ENCODE data around the gene ZNG1A. TPM values are rescaled to one million over a fixed set of nuclear protein-coding genes. Genes with fewer than 3 reads are reported as not detected.
A peak's percentile ranks its signal among the peaks of the same experiment; 100 is the strongest.
"Not testable (repeated sequence)": the region's sequence is repeated elsewhere in the genome, so short reads cannot be mapped to it uniquely, and the experiment has no call there.

The ZNG1A gene
- total RNA-seq, 8 experiments from 2014 or later: 16.5 to 65.3 (median 32.2) TPM

GRCh38 chr9:99867-100266 is 79.0 kb downstream of the ZNG1A start:
- WGBS, 10 experiments: 60% methylated on average over 3 of the region's 6 CpGs; no CpG with 5 or more reads in 9 of the 10 experiments
- in situ Hi-C loops (cut with MboI; ENCODE audit: low pct_unique_long_range_greater_than_20kb in 2 of 9, low sequenced_read_pairs in 9 of 9, unreplicated experiment in 9 of 9); ATAC-seq (replicated peaks in 6 of 8); H3K27ac ChIP-seq; H3K4me3 ChIP-seq; H3K4me1 ChIP-seq (replicated peaks in 1 of 2): not testable (repeated sequence)

GRCh38 chr9:98775-99174 is 80.1 kb downstream of the ZNG1A start:
- H3K27ac ChIP-seq; ATAC-seq (replicated peaks in 6 of 8); in situ Hi-C loops (cut with MboI; ENCODE audit: low pct_unique_long_range_greater_than_20kb in 2 of 9, low sequenced_read_pairs in 9 of 9, unreplicated experiment in 9 of 9); H3K4me1 ChIP-seq (replicated peaks in 1 of 2); H3K4me3 ChIP-seq: not testable (repeated sequence)
- 17 to 80% methylated on average over 1 of the region's 3 CpGs; no CpG with 5 or more reads in 8 of the 10 experiments for WGBS, 10 experiments

GRCh38 chr9:94992-95391 is 83.9 kb downstream of the ZNG1A start:
- in situ Hi-C loops (cut with MboI; ENCODE audit: low pct_unique_long_range_greater_than_20kb in 2 of 9, low sequenced_read_pairs in 9 of 9, unreplicated experiment in 9 of 9); H3K27ac ChIP-seq; H3K4me3 ChIP-seq; H3K4me1 ChIP-seq (replicated peaks in 1 of 2): not testable (repeated sequence)
- peak in 1 of 8 experiments; percentile 51 for ATAC-seq (replicated peaks in 6 of 8)
- WGBS, 10 experiments: no CpG with 5 or more reads among the region's 4 CpGs

- no CpG with 5 or more reads among the region's 5 CpGs for WGBS, 10 experiments
- H3K27ac ChIP-seq; H3K4me3 ChIP-seq; in situ Hi-C loops (cut with MboI; ENCODE audit: low pct_unique_long_range_greater_than_20kb in 2 of 9, low sequenced_read_pairs in 9 of 9, unreplicated experiment in 9 of 9); H3K4me1 ChIP-seq (replicated peaks in 1 of 2): not testable (repeated sequence)
- peak in 2 of 8 experiments; percentile 81 to 90 for ATAC-seq (replicated peaks in 6 of 8)
Observed at GRCh38 chr9:94323-94722, 84.5 kb downstream of the ZNG1A start.

- in situ Hi-C loops (cut with MboI; ENCODE audit: low pct_unique_long_range_greater_than_20kb in 2 of 9, low sequenced_read_pairs in 9 of 9, unreplicated experiment in 9 of 9); H3K27ac ChIP-seq; H3K4me1 ChIP-seq (replicated peaks in 1 of 2); H3K4me3 ChIP-seq: not testable (repeated sequence)
- peak in 1 of 8 experiments; percentile 13 for ATAC-seq (replicated peaks in 6 of 8)
- no CpG with 5 or more reads among the region's 5 CpGs for WGBS, 10 experiments
Observed at GRCh38 chr9:93909-94308, 84.9 kb downstream of the ZNG1A start.

GRCh38 chr9:90851-91250 is 88.0 kb downstream of the ZNG1A start:
- WGBS, 10 experiments: 40% methylated on average over 1 of the region's 1 CpG; no CpG with 5 or more reads in 9 of the 10 experiments
- ATAC-seq (replicated peaks in 6 of 8); H3K4me3 ChIP-seq; H3K4me1 ChIP-seq (replicated peaks in 1 of 2); H3K27ac ChIP-seq; in situ Hi-C loops (cut with MboI; ENCODE audit: low pct_unique_long_range_greater_than_20kb in 2 of 9, low sequenced_read_pairs in 9 of 9, unreplicated experiment in 9 of 9): not testable (repeated sequence)

GRCh38 chr9:88396-89037 is 90.3 kb downstream of the ZNG1A start:
- ATAC-seq (replicated peaks in 6 of 8): peak; percentile 81 to 95 (median 89)
- H3K4me3 ChIP-seq; H3K27ac ChIP-seq; in situ Hi-C loops (cut with MboI; ENCODE audit: low pct_unique_long_range_greater_than_20kb in 2 of 9, low sequenced_read_pairs in 9 of 9, unreplicated experiment in 9 of 9); H3K4me1 ChIP-seq (replicated peaks in 1 of 2): not testable (repeated sequence)
- 0% methylated on average over 3 of the region's 11 CpGs; no CpG with 5 or more reads in 9 of the 10 experiments for WGBS, 10 experiments

GRCh38 chr9:87860-88259 is 91.0 kb downstream of the ZNG1A start:
- H3K4me1 ChIP-seq (replicated peaks in 1 of 2); in situ Hi-C loops (cut with MboI; ENCODE audit: low pct_unique_long_range_greater_than_20kb in 2 of 9, low sequenced_read_pairs in 9 of 9, unreplicated experiment in 9 of 9); H3K4me3 ChIP-seq; H3K27ac ChIP-seq: not testable (repeated sequence)
- peak in 1 of 8 experiments; percentile 38 for ATAC-seq (replicated peaks in 6 of 8)
- no CpG with 5 or more reads among the region's 6 CpGs for WGBS, 10 experiments

GRCh38 chr9:87105-87504 is 91.8 kb downstream of the ZNG1A start:
- WGBS, 10 experiments: no CpG with 5 or more reads among the region's 4 CpGs
- in situ Hi-C loops (cut with MboI; ENCODE audit: low pct_unique_long_range_greater_than_20kb in 2 of 9, low sequenced_read_pairs in 9 of 9, unreplicated experiment in 9 of 9); H3K27ac ChIP-seq; H3K4me3 ChIP-seq; H3K4me1 ChIP-seq (replicated peaks in 1 of 2): not testable (repeated sequence)
- peak in 2 of 8 experiments; percentile 13 to 45 for ATAC-seq (replicated peaks in 6 of 8)

GRCh38 chr9:86697-87096 is 92.2 kb downstream of the ZNG1A start:
- H3K27ac ChIP-seq; in situ Hi-C loops (cut with MboI; ENCODE audit: low pct_unique_long_range_greater_than_20kb in 2 of 9, low sequenced_read_pairs in 9 of 9, unreplicated experiment in 9 of 9); H3K4me3 ChIP-seq; H3K4me1 ChIP-seq (replicated peaks in 1 of 2); ATAC-seq (replicated peaks in 6 of 8): not testable (repeated sequence)

- H3K4me3 ChIP-seq; ATAC-seq (replicated peaks in 6 of 8); in situ Hi-C loops (cut with MboI; ENCODE audit: low pct_unique_long_range_greater_than_20kb in 2 of 9, low sequenced_read_pairs in 9 of 9, unreplicated experiment in 9 of 9); H3K27ac ChIP-seq; H3K4me1 ChIP-seq (replicated peaks in 1 of 2): not testable (repeated sequence)
- WGBS, 10 experiments: 40% methylated on average over 2 of the region's 31 CpGs; no CpG with 5 or more reads in 9 of the 10 experiments
Observed at GRCh38 chr9:82932-83689, 95.7 kb downstream of the ZNG1A start.

- ATAC-seq (replicated peaks in 6 of 8); H3K27ac ChIP-seq; in situ Hi-C loops (cut with MboI; ENCODE audit: low pct_unique_long_range_greater_than_20kb in 2 of 9, low sequenced_read_pairs in 9 of 9, unreplicated experiment in 9 of 9); H3K4me1 ChIP-seq (replicated peaks in 1 of 2); H3K4me3 ChIP-seq: not testable (repeated sequence)
- WGBS, 10 experiments: no CpG with 5 or more reads among the region's 3 CpGs
Observed at GRCh38 chr9:78333-78732, 100.5 kb downstream of the ZNG1A start.

GRCh38 chr9:76389-76788 is 102.5 kb downstream of the ZNG1A start:
- H3K27ac ChIP-seq; in situ Hi-C loops (cut with MboI; ENCODE audit: low pct_unique_long_range_greater_than_20kb in 2 of 9, low sequenced_read_pairs in 9 of 9, unreplicated experiment in 9 of 9); H3K4me3 ChIP-seq; H3K4me1 ChIP-seq (replicated peaks in 1 of 2); ATAC-seq (replicated peaks in 6 of 8): not testable (repeated sequence)
- no CpG with 5 or more reads among the region's 3 CpGs for WGBS, 10 experiments
